Hippocampal formation (tissue), 2 donors: ENCODE data around the gene SLC22A23.

Source experiments
- DNase-seq, 2 donors: peaks; one replicate each; lab custom pipeline; 2025; lab: John Stamatoyannopoulos, UW

SLC22A23 gene

DNA sequence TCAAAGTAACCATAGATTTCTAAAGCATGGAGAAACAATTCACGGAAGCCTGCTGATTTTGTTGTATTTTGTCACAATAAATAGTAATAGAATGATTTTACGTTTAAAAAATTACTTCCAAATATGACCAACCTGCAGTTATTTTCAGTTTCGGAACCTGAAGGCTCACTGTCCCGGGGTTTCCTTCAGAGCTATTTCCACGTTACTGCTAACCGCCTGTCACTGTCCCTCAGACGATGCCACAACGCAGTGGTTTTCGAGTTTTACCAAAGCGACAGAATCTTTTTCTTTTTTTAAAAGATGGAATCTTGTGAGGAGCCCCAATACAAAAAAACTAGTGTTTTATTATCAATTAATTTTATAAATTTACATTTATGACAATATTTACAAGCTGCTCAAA is 157.6 kb downstream of the SLC22A23 start:
- no peak for DNase-seq

DNA sequence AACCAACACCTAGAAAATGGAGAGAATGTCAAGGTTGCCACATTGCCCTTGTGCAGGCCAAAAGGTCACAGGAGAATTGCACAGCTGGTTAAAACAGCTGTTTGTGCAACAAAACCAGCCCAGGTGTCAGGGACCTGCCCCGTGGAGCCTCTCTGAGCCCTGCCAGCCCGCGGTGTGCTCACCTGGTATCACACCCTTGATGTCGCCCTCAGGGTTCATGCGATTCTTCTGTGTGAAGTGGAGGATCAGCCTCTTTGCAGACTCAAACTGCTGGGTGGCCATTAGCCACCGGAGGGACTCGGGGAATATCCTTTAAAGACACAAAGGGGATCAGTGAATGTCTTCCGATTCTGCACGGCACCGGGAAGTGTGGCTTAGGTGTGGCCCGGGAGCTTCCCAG is 158.9 kb downstream of the SLC22A23 start:
- DNase-seq: no peak

DNA sequence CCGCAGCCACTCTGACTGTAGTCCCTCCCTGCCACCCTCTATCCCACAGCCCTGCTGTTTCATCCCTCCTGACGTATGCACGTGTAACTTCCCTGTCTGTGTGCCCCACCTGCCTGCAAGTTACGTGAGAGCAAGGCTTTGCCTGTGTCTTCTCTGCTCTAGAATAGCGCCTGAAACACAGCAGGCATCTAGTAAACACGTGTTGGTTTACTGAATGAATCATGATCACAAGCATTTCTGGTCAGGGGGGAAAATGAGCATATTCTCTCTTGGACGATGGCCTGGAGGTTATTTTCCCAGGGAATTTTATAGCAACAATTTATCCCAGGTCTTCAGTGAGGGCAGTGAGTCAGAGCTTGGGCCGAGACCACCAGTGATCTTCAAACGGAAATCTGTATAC is 159.8 kb downstream of the SLC22A23 start:
- DNase-seq: no peak

DNA sequence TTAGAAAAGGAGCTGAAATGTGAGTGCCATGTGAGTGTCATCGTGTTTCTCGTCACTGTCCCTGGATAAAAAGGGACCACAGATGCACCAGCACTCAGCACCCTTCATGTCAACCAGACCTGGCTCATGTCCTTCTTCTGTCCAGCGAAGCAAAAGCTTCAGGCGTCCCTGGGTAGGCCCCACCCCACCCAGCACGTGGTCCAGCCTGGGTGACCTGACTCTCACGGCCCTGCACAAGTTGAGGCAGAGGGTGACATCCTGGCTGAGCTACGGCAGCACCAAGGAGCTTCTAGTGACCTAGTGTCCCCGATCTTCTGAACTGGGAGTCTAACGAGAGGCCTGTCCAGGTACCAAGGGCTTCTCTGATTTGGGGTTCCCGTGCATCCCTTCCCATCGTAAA is 160.3 kb downstream of the SLC22A23 start:
- no peak for DNase-seq

DNA sequence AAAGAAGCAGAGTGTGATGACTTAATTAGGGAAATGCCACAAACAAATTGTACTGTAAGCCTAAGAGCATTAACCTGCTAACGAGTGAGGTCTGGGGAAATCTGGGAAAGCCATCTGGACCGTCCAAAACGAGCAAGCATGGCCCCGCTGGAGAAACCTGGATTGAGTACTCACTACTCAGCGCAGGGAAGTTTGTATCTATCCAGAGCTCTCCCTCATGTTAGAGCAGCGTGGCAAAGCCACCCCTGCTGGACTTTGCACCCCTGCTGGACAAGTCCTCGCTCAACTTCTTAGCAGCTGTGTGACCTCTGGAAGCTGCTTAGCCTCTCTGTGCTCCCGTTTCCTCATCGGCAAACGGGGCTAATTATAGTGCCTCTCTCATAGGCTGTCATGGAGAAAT is 160.8 kb downstream of the SLC22A23 start:
- DNase-seq: no peak

DNA sequence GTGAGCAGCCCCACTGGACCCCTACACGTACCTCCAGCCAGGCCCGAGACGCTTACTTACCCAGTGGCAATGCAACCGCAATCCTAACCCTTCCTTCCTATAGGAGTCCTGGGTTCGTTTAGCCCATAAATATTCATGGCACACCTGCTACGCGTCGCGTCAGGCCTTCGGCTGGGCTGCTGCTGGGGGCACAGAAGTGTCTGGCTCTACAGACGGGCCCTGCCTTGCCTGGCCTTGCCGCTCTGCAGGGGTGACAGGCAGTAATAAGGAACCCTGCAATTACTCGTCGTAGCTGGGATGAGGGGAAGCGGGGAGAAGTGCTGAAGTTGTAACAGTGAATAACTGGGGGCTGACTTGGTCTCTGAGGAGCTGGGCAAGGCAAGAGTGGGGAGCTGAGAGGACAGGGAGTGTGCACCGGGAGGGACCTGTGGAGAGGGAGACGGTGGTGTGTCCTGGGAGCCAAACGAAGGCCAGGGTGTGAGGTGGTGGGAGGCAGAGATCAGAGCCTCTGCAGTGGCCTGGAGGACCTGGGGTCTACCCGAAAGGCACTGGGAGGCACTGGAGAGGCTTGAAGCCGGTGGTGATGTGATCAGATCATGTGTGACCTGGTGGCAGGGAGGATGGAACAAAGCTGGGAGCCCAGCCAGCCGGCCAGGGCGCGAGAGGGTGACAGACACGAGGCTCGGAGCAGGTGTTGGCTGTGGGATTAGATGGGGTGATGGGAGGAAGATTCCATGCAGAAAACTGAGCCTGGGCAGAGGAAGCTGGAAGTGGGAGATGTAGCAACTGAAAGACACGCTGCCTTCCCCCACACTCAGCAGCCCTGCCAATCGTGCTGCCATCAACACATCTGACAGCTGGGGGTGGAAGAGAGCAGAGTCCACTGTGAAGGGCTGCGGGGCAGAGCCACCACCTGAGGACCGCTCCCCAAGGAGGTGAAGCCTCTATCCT is 161.7 kb downstream of the SLC22A23 start:
- DNase-seq: peak in 1 of 2 donors; percentile 41

DNA sequence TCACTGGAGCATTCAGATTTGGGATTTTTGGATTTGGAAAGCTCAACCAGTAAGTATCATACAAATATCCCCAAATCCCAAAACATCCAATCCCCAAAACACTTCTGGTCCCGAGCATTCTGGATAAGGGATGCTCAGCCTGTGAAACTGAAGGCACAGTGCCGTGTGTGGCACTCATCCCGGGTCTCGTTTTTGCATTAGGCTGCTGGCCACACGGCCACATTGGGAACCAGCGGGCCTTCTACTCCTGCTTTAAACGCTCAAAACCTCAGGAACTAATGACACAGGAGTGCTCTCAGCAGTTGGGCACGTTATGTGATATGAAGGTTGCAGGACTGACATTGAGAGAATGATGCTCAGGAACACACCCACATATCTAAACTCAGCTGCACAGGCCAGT is 162.5 kb downstream of the SLC22A23 start:
- no peak for DNase-seq

DNA sequence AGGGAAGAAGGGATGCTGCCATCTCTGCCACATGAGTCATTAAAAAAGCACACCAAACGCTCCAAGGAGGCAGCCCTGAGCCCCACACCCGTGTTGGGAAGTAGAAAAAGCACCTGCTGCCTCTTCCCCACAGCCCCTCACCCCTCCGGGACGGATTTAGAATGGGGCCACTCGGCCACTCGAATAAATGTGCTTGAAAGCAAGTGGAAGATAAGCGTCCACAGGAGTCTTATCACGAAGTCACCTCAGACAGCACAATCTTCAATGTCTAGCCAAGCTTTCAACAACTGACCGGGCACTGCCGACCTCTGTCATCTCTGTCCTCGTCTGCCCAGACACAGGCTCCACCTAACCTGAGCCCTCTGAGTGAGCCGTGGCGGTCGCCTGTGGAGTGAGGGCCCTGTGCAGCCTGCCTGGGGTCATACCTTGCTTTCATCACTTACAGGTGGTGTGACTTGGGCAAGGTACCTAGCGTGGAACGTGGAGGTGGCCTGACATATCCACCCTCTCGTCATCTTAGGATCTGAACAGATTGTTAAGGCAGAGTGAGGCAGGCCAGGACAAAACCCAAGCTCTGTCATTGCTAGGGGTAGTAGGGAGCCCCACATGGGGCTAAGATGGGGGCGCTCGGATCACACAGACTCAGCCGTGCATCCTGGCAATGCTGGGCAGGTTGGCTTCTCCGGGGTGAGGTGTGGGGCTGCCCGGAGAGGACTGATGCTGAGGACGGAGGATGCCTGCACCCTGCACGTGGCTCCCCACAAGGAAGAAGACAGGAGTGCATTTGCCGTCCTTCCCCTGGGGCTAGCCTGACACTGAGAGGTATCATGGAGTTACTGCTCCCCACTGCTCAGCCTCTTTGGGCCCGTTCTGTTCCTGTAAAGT is 163.3 kb downstream of the SLC22A23 start:
- no peak for DNase-seq

DNA sequence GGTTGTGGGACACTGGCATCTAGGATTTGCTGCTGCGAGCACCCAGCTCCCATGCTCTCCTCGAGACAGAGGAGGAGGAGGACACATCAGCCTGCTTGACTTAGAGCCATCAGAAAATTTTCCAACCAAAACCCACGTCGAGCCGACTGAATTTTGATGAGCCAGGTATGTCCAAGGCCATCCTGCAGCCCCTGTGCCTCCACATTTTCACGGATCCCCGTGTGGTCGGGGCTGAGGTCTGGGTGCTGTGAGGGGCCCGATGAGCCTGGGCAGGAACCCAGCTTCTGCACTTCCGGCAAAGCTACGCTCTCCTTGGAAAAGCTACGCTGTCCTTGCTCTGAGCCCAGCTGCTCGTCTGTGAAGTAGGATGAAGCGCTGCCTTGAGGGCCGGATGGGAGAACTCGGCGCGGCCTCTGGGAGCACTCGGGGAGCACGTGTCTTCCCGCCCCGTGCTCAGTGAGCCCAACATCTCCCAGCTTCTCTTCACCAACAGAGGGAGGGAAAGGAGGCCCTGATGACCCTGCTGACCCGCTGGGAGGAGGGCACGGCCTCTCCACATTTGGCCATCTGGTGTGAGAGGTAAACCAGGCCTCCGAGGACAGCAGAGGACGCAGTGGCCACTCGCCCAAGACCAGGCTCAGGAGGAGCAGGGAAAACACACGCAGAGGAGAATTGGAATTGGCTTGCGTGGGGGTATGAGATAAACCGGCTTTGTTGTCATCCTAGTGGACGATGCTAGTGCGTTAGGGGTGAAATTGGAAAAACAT is 164.2 kb downstream of the SLC22A23 start:
- no peak for DNase-seq

DNA sequence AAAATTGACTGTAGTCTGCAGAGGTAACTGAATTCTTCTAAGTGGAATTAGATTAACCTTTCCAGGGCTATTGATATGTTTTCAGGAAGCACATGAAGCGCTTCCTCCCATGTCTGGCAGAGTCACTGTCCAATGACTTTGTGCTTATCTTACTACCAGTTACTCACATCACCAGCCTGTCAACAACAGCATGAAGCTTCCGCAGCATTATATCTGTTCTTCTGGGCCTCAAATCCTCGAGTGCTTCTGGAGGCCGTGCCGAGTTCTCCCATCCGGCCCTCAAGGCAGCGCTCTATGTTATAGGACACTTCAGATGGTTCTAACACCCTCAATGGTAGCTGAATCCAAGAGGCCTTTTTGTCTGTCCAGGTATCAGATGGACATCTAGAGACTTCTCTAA is 164.9 kb downstream of the SLC22A23 start:
- no peak for DNase-seq

DNA sequence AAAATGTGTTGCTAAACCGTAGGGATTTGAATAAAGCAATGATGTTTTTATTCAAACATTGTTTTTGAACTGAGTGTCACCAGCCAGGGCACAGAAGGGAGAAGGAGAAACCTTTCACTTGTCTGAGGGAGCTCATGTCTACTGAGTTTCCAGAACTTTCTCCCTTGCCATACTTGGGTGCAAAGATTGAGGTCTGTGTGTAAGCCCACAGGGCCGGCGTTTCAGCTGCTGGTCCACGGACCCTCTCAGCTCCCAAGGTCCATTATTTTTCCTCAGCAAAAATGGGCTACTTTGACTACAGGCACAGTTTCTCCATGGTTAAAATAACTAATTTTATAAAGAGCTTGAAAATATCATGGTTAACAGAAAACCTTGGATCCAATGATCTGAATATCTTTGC is 165.5 kb downstream of the SLC22A23 start:
- DNase-seq: no peak

DNA sequence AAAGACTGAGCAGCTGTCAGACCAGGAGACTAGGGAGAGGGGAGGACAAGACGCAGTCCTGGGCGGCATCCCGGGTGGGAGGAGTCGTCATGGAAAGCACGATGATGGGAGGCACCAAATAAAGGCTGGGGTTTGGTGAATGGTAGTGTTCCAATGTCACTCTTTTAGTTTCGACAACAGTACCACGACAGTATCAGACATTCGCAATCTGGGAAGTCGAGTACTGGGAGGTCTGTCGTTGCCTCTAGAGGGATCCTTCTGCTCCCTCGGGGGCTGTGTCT is 166.0 kb downstream of the SLC22A23 start:
- no peak for DNase-seq

DNA sequence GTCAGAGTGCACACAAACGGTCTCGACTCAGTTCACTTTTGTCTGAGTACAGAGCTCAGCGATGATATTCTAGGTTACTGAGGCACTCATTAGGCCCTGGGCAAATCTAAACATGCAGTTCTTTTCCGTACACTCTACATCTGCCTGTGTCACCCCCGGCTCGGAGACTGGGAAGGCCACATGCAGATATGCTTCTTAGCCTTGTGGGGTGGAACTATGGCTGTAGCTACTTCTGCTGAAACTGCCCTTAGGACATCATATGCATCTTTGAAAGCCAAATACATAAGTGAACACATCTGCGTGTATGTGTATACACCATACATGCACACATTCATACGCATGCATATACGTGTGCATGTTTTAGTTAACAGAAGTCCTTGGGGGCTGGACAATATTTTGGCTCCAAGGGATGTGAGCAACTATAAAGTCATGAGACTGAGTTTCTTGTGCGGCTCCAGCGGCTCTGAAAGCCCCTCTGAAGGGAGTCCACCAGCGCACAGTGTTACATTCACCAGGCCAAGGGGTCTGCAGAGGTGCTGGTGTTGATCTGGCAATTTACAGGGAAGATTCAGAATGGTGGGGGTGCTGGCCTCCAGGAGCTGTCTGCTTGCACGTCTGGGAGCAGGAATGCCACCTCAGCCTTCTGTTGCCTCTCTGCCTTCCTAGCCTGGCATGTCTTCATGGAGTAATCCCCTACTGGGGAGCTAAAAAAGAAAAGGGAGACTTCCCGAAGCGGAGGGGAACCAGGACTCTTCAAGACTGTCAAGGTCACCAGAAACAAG is 166.5 kb downstream of the SLC22A23 start:
- DNase-seq: no peak

DNA sequence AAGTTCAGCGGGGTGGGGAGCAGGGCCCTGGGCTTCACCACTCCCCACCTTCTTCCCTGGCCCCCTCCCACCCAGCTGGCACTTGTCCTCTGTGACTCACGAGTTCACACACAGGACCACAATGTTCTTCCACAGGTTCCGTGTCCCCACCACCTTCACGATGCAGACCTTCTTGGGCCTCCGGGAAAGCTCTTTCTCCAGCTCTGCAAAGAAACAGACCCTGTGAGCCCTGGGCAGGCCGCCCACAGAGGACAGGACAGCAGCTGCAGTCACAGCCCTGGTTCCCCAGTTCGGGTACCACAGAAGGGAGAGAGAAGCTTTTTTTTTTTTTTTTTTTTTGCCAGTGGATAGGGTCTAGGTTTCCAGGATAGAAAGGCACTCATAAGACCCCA is 167.2 kb downstream of the SLC22A23 start:
- no peak for DNase-seq

DNA sequence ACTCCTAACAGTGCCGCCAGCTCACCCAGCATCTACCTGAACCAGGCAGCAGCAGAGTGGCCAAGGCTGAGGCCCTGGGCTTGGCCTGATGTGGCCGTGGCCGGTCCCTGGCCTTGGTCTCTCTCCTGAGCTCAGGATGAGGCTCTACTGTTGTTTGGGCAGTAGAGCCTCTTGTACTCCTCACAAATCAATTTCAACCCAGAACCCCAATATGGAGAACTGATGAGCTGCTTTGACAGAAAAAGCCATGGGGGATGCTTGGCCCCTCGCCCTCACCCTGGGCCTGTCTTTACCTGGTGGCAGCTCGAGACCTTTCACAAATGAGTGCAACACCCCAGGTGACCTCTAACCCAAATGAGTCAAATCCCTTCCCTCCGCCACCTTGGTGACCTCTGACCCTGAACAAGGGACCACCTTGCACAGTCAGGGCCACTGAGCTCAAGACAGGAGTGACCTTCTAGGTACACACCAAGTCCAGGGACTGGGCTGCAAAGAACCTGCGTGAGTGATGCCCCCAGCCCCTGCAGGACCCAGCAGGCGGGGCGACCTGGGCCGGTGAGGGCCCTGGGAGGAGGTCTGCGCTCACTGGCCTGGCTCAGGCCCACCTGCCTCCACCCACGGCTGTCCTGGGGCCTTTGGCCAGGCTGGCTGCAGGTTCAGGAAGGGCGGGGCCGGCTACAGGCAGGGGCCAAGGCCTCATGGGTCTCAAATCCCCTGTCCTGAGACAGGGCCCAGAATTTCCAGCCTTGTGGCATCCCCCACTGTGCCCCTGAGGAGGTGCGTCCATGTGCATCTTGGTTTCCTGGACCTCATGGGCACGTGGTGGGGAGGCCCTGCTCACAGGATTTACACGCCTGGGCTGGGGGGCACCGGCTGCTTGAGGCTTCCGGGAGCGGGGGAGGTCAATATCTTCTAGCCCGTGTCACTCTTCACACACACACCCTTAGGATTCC is 167.9 kb downstream of the SLC22A23 start:
- DNase-seq: no peak

DNA sequence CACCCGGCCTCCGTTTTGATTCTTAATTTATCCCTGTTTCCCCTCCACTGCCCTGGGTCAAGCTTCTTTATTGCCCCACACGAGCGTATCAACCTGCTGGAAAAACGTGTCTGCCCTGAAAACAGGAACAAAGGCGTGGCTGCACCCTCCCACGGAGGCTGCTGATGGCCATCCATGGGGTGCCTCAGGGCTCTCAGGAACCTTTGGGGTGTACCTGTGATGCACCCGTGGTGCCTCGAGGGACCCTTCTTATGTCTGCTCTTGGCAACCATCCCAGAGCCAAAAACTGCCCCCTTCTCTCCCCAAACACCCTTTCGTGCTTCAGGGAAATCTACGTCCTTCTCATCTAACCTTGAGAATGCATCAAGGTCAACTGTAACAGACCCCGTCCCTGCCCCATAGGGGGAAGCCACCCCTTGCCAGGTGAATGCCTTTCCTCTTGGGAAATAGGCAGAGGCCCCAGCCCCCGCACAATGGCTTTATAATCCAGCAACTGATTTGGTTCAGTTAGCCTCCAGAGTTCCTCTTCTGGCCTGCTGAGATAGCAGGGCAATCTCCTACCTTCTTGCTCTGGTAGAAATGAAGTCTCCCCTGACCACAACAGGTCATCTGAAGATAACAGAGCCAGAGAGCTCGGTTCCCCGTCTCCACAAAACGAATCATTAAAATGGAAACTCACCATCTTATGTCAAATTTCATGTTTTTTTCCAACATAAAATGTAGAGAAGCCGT is 168.7 kb downstream of the SLC22A23 start:
- no peak for DNase-seq

DNA sequence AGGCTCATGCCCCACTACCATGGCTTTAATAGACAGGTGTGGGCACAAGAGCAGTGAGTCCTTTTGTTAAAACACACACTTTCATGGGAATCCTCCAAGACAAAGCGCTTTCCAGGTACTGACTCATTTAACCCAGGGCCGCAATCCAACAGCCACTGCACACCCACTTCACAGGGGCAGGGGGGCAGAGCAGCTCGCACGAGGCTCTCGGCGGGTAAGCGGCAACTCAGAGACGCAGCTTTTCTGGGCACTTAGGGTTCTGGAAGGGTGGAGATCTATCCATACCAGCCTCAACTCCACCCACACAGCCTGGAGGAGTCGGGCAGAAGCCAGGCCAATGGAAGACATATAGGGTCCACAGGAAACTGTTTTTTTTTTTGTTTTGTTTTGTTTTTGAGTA is 169.5 kb downstream of the SLC22A23 start:
- no peak for DNase-seq

DNA sequence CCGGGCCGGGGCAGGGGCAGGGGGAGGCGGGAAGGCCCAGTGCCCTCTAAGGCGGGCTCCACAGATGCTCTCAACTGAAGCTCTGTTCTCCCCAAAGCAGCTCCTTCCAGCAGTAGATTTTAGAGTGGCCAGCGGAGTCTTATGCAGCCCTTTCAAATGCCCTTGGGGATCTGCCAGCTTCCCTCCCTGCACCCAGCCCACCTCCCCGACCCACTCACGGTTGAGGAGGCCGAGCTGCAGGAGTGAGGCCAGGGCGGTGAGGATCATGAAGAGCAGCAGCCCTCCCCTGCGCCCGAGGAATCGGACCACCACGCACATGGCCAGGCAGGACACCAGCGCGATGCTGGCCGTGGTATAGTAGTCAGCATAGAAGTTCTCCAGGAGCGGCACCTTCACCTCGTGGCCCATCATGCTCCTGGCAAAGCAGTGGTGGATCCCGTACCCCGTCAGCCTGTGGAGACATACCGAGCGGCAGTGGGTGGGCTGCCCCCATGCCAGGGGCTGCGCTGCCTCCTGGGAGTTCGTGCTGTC is 170.1 kb downstream of the SLC22A23 start:
- no peak for DNase-seq

DNA sequence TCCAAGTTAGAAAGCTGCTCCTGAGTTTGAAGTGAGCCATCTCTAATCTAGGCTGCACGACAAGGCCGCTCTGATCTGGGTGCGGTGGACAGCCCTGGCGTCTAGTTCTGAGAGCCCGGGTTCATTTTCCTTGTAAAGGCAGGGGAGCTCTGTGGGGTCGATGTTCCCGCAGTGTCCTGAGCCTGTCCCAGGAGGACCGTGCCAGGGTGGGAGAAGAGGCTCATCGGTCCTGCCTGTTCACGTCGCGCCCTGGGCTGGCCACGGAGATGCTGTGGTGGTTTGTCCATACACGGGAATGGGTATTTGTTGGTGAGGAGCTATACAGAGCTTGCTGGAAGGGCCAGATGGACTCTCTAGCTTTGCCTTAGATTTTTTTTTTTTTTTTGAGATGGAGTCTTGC is 171.1 kb downstream of the SLC22A23 start:
- no peak for DNase-seq
